Esophagus muscularis mucosa (tissue), 4 donors: Measurements from ENCODE around the gene HRNR. TPM values are rescaled to one million over a fixed set of nuclear protein-coding genes. Genes with fewer than 3 reads are reported as not detected.

Experiments used
- DNase-seq: peaks from one replicate; pipeline ENCODE4 v3.0.0-alpha.2; 2017; ENCODE audit errors: extremely low spot score
- H3K27ac ChIP-seq, 4 donors: fragments of 200-600 bp; sonication (generic); replicated peaks in 1 of 4; 1 replicate in 3 of 4; 2 replicates in 1 of 4; pipeline ENCODE4 v1.5.1; 2016 to 2019; ENCODE audit warnings: mild to moderate bottlenecking in 1 of 4
- H3K27me3 ChIP-seq, 4 donors: fragments of 200-600 bp; sonication (generic); one replicate each; pipeline versions ENCODE4 v1.5.1 to v1.6.0; 2016 to 2019
- H3K36me3 ChIP-seq, 4 donors: fragments of 200-600 bp; sonication (generic); one replicate each; pipeline ENCODE4 v1.5.1; 2016 to 2019
- H3K4me1 ChIP-seq, 4 donors: fragments of 200-600 bp; sonication (generic); one replicate each; pipeline ENCODE4 v1.5.1; 2016 to 2019
- H3K4me3 ChIP-seq, 4 donors: fragments of 200-600 bp; sonication (generic); 1 replicate in 2 of 4; 2 replicates in 2 of 4; pipeline ENCODE4 v1.5.1; 2016 to 2019; ENCODE audit warnings: mild to moderate bottlenecking in 4 of 4, moderate library complexity in 1 of 4
- H3K9me3 ChIP-seq, 4 donors: fragments of 200-600 bp; sonication (generic); 1 replicate in 3 of 4; 2 replicates in 1 of 4; pipeline ENCODE4 v1.5.1; 2016 to 2019
- EP300 ChIP-seq: sonication (generic); formaldehyde crosslinking; IDR thresholded peaks from one replicate; pipeline ENCODE4 v1.6.1; 2017; ENCODE audit warnings: antibody characterized with exemption
- POLR2A ChIP-seq: fragments of 450-650 bp; IDR thresholded peaks from one replicate; pipeline ENCODE4 v1.6.1; 2017; ENCODE audit warnings: antibody characterized with exemption, moderate library complexity, mild to moderate bottlenecking, low read depth
- POLR2AphosphoS5 ChIP-seq, 2 donors: sonication (generic); formaldehyde crosslinking; IDR thresholded peaks; one replicate each; pipeline ENCODE4 v1.6.1; 2017; ENCODE audit warnings: antibody characterized with exemption in 2 of 2
- WGBS: methylation state at CpG from one replicate; pipeline ENCODE4 v1.1.5; 2018; 5-methylcytosine and 5-hydroxymethylcytosine counted together
- intact Hi-C: fragments of 100-400 bp; cut with DNase I; formaldehyde crosslinking; loops from one replicate; pipeline ENCODE4 v1.15.1; 2023
- total RNA-seq, 4 donors: library from RNA; depleted of rRNA; stranded (reverse); fragments of >200 nt; gene quantifications; one replicate each; pipeline versions ENCODE4 v1.1.0 to v1.2.1, GENCODE V29; 2016
- TF ChIP-seq, protein P1 (sequence below), 3 experiments: fragments of 200-600 bp in 2 of 3; fragments of 450-650 bp in 1 of 3; sonication (generic) in 2 of 3; IDR thresholded peaks; one replicate each; pipeline ENCODE4 v1.5.1; 2017 to 2019; ENCODE audit warnings: antibody characterized with exemption in 3 of 3, mild to moderate bottlenecking in 2 of 3, moderate library complexity in 1 of 3

HRNR gene
- total RNA-seq, 4 donors from 2014 or later, result not detected

DNA sequence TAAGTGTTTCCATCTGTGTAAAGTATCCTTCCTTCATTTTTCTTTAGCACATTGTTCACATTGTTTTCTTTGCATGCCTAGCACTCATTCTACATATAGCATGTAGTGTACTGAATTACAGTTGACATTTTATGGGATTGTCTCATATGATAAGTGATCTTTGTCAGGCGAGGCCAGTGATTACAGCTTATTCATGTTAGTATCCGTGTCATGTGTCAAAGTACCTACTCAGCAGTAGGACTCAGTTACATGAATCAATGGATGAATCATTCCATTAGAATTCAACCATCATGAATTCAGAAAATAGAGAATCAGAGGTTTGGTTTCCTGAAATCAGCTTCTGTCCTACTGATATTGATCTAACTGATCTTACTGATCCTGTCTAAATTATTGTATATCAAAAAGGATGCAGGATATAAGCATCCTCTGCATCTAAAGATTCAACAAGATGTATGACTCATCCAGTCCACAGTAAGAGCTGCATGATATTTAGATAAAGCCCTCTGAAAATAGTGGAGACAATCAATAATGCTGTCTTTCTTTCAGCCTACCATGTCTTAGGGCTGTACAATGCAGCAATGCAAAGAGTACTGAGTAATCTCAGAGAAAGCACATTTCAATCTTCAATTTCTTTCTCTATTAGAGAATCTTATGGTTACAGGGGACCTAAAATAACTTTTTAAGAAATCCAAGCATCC lies 20.7 kb upstream of the HRNR start:
- WGBS, result 78% methylated on average over 2 of the region's 2 CpGs
- H3K9me3 ChIP-seq, result no peaks in the 10 kb centered on the region
- no peak overlapping the region for H3K27ac ChIP-seq
- H3K36me3 ChIP-seq, result no peaks in the 10 kb centered on the region
- DNase-seq, result no peak
- no peaks in the 10 kb centered on the region for H3K27me3 ChIP-seq
- no peaks in the 10 kb centered on the region for H3K4me1 ChIP-seq
- intact Hi-C loops, result no loop called here
- H3K4me3 ChIP-seq, result no peak overlapping the region
- TF ChIP-seq POLR2A, result no peak
- no peak for TF ChIP-seq POLR2AphosphoS5 (IDR thresholded peaks at IDR 0.05)
- TF ChIP-seq EP300, result no peak
- TF ChIP-seq, protein P1, sequence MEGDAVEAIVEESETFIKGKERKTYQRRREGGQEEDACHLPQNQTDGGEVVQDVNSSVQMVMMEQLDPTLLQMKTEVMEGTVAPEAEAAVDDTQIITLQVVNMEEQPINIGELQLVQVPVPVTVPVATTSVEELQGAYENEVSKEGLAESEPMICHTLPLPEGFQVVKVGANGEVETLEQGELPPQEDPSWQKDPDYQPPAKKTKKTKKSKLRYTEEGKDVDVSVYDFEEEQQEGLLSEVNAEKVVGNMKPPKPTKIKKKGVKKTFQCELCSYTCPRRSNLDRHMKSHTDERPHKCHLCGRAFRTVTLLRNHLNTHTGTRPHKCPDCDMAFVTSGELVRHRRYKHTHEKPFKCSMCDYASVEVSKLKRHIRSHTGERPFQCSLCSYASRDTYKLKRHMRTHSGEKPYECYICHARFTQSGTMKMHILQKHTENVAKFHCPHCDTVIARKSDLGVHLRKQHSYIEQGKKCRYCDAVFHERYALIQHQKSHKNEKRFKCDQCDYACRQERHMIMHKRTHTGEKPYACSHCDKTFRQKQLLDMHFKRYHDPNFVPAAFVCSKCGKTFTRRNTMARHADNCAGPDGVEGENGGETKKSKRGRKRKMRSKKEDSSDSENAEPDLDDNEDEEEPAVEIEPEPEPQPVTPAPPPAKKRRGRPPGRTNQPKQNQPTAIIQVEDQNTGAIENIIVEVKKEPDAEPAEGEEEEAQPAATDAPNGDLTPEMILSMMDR (IDR thresholded peaks at IDR 0.05), result no peak

DNA sequence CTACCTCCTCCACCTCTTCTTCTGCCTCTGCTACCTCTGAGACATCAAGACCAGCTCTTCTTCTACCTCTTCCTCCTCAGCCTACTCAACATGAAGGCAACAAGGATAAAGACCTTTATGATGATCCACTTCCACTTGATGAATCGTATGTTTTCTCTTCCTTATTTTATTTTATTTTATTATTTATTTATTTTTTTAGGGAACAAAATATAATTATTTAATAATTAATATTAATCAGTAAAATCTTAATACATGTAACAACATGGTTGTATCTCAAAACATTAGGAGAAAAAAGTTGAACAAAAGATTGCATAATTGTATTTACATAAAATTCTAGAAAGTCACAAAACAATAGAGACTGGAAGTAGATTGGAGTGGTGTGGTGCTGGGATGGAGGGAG lies 13.1 kb upstream of the HRNR start:
- Histone ChIP-seq H3K4me3 (no peak overlapping the region), H3K4me1 (no peaks in the 10 kb centered on the region), H3K27me3 (no peaks in the 10 kb centered on the region), H3K27ac (no peak overlapping the region), H3K9me3 (no peaks in the 10 kb centered on the region), H3K36me3 (no peaks in the 10 kb centered on the region)
- 79% methylated on average over 1 of the region's 1 CpG for WGBS
- TF ChIP-seq POLR2A, result no peak
- TF ChIP-seq POLR2AphosphoS5 (IDR thresholded peaks at IDR 0.05), result no peak
- TF ChIP-seq, protein P1 (IDR thresholded peaks at IDR 0.05), result no peak
- TF ChIP-seq EP300, result no peak
- DNase-seq, result no peak
- intact Hi-C loops, result no loop called here

DNA sequence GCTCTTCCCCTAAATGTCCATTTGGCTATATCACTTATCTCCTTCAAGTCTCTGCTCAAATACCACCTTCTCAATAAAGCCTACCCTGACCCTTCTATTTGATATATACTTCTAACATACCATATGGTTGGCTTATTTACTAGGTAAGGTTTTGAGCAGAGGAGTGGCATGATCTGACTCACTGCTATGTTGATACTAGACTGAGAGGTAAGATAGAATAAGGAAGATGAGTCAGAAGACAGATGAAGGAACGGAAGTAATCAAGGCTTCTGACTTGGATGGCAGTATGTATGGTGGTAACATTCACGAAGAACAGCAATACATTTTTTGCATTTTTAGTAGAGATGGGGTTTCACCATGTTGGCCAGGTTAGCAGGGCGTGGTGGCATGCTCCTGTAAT lies 4.8 kb upstream of the HRNR start:
- intact Hi-C loops, result no loop called here

DNA sequence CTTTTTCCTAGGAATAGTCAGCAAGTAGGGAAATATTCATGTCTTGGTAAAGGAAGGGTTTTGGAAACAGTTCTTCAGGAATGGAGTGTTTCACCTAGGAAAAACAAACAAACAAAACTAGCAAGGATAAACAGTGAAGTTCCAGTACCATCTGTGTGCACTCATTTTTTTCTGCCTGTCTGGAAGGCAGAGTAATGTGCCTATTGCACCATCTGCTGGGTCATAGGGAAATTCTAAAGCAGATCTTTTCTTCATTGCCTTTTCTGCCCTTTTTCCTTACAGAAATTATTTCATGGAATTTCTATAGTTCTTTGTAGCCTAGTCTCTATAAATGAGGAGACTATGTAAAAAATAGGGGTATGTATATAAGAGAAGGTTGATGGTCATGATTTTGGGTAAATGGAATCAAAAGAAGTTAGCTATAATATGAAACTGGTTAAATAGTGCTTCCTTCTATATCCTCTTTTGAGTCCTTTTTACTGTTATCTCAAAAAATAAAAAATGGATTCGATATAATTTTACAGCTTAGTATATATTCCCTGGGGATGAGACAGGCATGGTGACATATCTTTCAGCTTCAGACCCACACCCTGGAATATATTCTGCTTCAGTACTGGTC lies 3.4 kb upstream of the HRNR start:
- no peak overlapping the region for H3K4me3 ChIP-seq
- H3K27me3 ChIP-seq, result no peaks in the 10 kb centered on the region
- TF ChIP-seq, protein P1 (IDR thresholded peaks at IDR 0.05), result no peak
- TF ChIP-seq POLR2A (no peak), EP300 (no peak), POLR2AphosphoS5 (IDR thresholded peaks at IDR 0.05) (no peak)
- no peak for DNase-seq
- H3K9me3 ChIP-seq, result no peaks in the 10 kb centered on the region
- intact Hi-C loops, result no loop called here
- H3K27ac ChIP-seq, result no peak overlapping the region
- H3K4me1 ChIP-seq, result no peaks in the 10 kb centered on the region
- no peaks in the 10 kb centered on the region for H3K36me3 ChIP-seq
- WGBS, result 78% methylated on average over 1 of the region's 1 CpG

More for the DNA sequence above, 4.8 kb upstream of the HRNR start:
- no peak for DNase-seq
- no peaks in the 10 kb centered on the region for H3K36me3 ChIP-seq
- no peak overlapping the region for H3K27ac ChIP-seq
- no peaks in the 10 kb centered on the region for H3K27me3 ChIP-seq
- no peaks in the 10 kb centered on the region for H3K9me3 ChIP-seq
- 68% methylated on average over 3 of the region's 3 CpGs for WGBS
- no peak for TF ChIP-seq EP300
- no peak for TF ChIP-seq POLR2A
- TF ChIP-seq, protein P1 (IDR thresholded peaks at IDR 0.05), result no peak
- no peak for TF ChIP-seq POLR2AphosphoS5 (IDR thresholded peaks at IDR 0.05)
- no peak overlapping the region for H3K4me3 ChIP-seq
- H3K4me1 ChIP-seq, result no peaks in the 10 kb centered on the region

DNA sequence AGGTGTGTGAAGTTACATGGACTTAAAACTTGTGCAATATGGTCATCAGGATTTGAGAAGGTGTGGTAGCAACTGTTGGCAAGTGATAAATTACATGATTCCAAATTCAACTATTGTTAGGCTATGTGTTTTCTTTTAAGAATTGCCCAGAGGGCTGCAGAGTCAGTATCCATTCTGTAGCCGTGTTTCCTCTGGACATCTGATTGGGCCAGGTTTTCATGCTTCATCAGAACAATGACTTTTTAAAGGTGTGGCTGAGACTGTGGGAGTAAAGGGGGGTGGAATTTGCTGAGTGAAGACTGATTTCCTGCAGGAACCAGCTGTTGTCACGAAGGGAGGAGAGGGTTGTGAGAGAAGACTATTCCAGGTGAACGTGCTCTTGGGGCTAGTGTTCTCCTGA lies 1.7 kb upstream of the HRNR start:
- Histone ChIP-seq H3K27me3 (no peaks in the 10 kb centered on the region), H3K36me3 (no peaks in the 10 kb centered on the region), H3K4me3 (no peak overlapping the region), H3K9me3 (no peaks in the 10 kb centered on the region), H3K4me1 (no peaks in the 10 kb centered on the region), H3K27ac (no peak overlapping the region)
- DNase-seq, result no peak
- intact Hi-C loops, result no loop called here
- TF ChIP-seq, protein P1 (IDR thresholded peaks at IDR 0.05), result no peak
- TF ChIP-seq POLR2AphosphoS5 (IDR thresholded peaks at IDR 0.05) (no peak), POLR2A (no peak), EP300 (no peak)
- 48% methylated on average over 3 of the region's 3 CpGs for WGBS
